IPS DF 19.7 (cell line): ENCODE results near the gene NHEJ1.

Experiments used
- DNase-seq: peaks from one replicate; pipeline ENCODE4 v3.0.0-alpha.2; 2013; ENCODE audit warnings: low read depth, low spot score

The NHEJ1 gene

GRCh38 chr2:219087848-219088247 is 72.8 kb downstream of the NHEJ1 start:
- DNase-seq = no peak

GRCh38 chr2:219087361-219087760 is 73.3 kb downstream of the NHEJ1 start:
- no peak for DNase-seq

- no peak for DNase-seq
Observed at GRCh38 chr2:219086196-219086595, 74.4 kb downstream of the NHEJ1 start.

GRCh38 chr2:219084791-219085190 is 75.8 kb downstream of the NHEJ1 start:
- DNase-seq = no peak

- DNase-seq = no peak
Observed at GRCh38 chr2:219082332-219082958, 78.2 kb downstream of the NHEJ1 start.

- DNase-seq = no peak
Observed at GRCh38 chr2:219081701-219082331, 78.8 kb downstream of the NHEJ1 start.

- DNase-seq = no peak
Observed at GRCh38 chr2:219081096-219081495, 79.5 kb downstream of the NHEJ1 start.

- no peak for DNase-seq
Observed at GRCh38 chr2:219079417-219079816, 81.2 kb downstream of the NHEJ1 start.

- no peak for DNase-seq
Observed at GRCh38 chr2:219078951-219079350, 81.7 kb downstream of the NHEJ1 start.

- no peak for DNase-seq
Observed at GRCh38 chr2:219078126-219078525, 82.5 kb downstream of the NHEJ1 start.

GRCh38 chr2:219076253-219076652 is 84.4 kb downstream of the NHEJ1 start:
- DNase-seq = no peak

- DNase-seq = peak; percentile 57
Observed at GRCh38 chr2:219073413-219074129, 87.0 kb downstream of the NHEJ1 start.

GRCh38 chr2:219072741-219073250 is 87.8 kb downstream of the NHEJ1 start:
- no peak for DNase-seq

- no peak for DNase-seq
Observed at GRCh38 chr2:219071131-219071816, 89.3 kb downstream of the NHEJ1 start.

- no peak for DNase-seq
Observed at GRCh38 chr2:219065484-219065883, 95.1 kb downstream of the NHEJ1 start.

GRCh38 chr2:219062081-219062480 is 98.5 kb downstream of the NHEJ1 start:
- no peak for DNase-seq

GRCh38 chr2:219060821-219061791 is 99.5 kb downstream of the NHEJ1 start, which contains the start of gene IHH:
Gene IHH (minus strand): TSS chr2:219060921. CDS start chr2:219060467, 454 bp downstream.
- no peak for DNase-seq

- DNase-seq = no peak
Observed at GRCh38 chr2:219059725-219060682, 100.6 kb downstream of the NHEJ1 start.

- no peak for DNase-seq
Observed at GRCh38 chr2:219059375-219059724, 101.3 kb downstream of the NHEJ1 start.
